SK-N-DZ (cell line): ENCODE measurements around the gene CA7.
"Not testable (repeated sequence)": the region's sequence is repeated elsewhere in the genome, so short reads cannot be mapped to it uniquely, and the experiment has no call there.

Source experiments
- DNase-seq: peaks from one replicate; pipeline ENCODE4 v3.0.0-alpha.2; 2015; ENCODE audit warnings: low spot score

CA7 gene

GRCh38 chr16:66896682-66897081, 52.5 kb downstream of the CA7 start:
- DNase-seq = not testable (repeated sequence)

- DNase-seq = no peak
These were observed 54.0 kb downstream of the CA7 start for GRCh38 chr16:66898207-66898606.

- no peak for DNase-seq
These were observed 54.7 kb downstream of the CA7 start for GRCh38 chr16:66898933-66899309.

GRCh38 chr16:66899310-66899944, 55.2 kb downstream of the CA7 start:
- DNase-seq = no peak

GRCh38 chr16:66899945-66900710, 55.9 kb downstream of the CA7 start:
- peak; percentile 43 for DNase-seq

GRCh38 chr16:66900721-66901441, 56.7 kb downstream of the CA7 start:
- no peak for DNase-seq

- no peak for DNase-seq
These were observed 57.4 kb downstream of the CA7 start for GRCh38 chr16:66901626-66902025.

GRCh38 chr16:66902648-66903543, 58.7 kb downstream of the CA7 start:
- no peak for DNase-seq
